Glomerular visceral epithelial cell (primary cell): ENCODE measurements around the gene GNG14.
"Not testable (repeated sequence)": the region's sequence is repeated elsewhere in the genome, so short reads cannot be mapped to it uniquely, and the experiment has no call there.

Experiments used
- DNase-seq: peaks from one replicate; pipeline ENCODE4 v3.0.0-alpha.2; 2016; ENCODE audit errors: extremely low spot score

The GNG14 gene

GRCh38 chr19:12667731-12668302, 20.0 kb upstream of the GNG14 start:
- DNase-seq = no peak

GRCh38 chr19:12668346-12668745, 19.5 kb upstream of the GNG14 start:
- DNase-seq = no peak

- DNase-seq = peak; percentile 62
Measured at GRCh38 chr19:12668932-12669269, 18.9 kb upstream of the GNG14 start.

GRCh38 chr19:12669270-12670158, 18.3 kb upstream of the GNG14 start:
- peak; percentile 79 for DNase-seq

- no peak for DNase-seq
Measured at GRCh38 chr19:12670159-12670928, 17.5 kb upstream of the GNG14 start.

- no peak for DNase-seq
Measured at GRCh38 chr19:12672744-12673143, 15.1 kb upstream of the GNG14 start.

GRCh38 chr19:12675399-12675798, 12.4 kb upstream of the GNG14 start:
- no peak for DNase-seq

- no peak for DNase-seq
Measured at GRCh38 chr19:12675940-12676339, 11.9 kb upstream of the GNG14 start.

- DNase-seq = peak; percentile 85
Measured at GRCh38 chr19:12676384-12676792, 11.4 kb upstream of the GNG14 start.

GRCh38 chr19:12676928-12677327, 10.9 kb upstream of the GNG14 start:
- DNase-seq = no peak

- not testable (repeated sequence) for DNase-seq
Measured at GRCh38 chr19:12678039-12678438, 9.8 kb upstream of the GNG14 start.

GRCh38 chr19:12680034-12680433, 7.8 kb upstream of the GNG14 start:
- DNase-seq = no peak

- DNase-seq = peak; percentile 99
Measured at GRCh38 chr19:12681074-12681987, 6.5 kb upstream of the GNG14 start, which contains the start of gene DHPS. DHPS (minus strand) TSS chr19:12681880; CDS start chr19:12681766, 114 bp downstream.

GRCh38 chr19:12685831-12686230, 2.0 kb upstream of the GNG14 start:
- DNase-seq = no peak

GRCh38 chr19:12689012-12689411, 1.2 kb downstream of the GNG14 start:
- DNase-seq = no peak

- DNase-seq = no peak
Measured at GRCh38 chr19:12689581-12690216, 1.9 kb downstream of the GNG14 start.

GRCh38 chr19:12692960-12693359, 5.2 kb downstream of the GNG14 start:
- DNase-seq = no peak

GRCh38 chr19:12694641-12695040, 6.8 kb downstream of the GNG14 start:
- DNase-seq = no peak

- no peak for DNase-seq
Measured at GRCh38 chr19:12695096-12695495, 7.3 kb downstream of the GNG14 start.

- no peak for DNase-seq
Measured at GRCh38 chr19:12695514-12695913, 7.7 kb downstream of the GNG14 start.

GRCh38 chr19:12695997-12696365, 8.2 kb downstream of the GNG14 start:
- no peak for DNase-seq
